Activated naive CD4-positive, alpha-beta T cell treated with Interleukin-2 at 50 U/mL for 16 hours (primary cell): ENCODE data around the gene MSL3.

Experiments used
- DNase-seq: peaks from one replicate; pipeline ENCODE4 v3.0.0-alpha.2; 2020

MSL3 gene, protein sequence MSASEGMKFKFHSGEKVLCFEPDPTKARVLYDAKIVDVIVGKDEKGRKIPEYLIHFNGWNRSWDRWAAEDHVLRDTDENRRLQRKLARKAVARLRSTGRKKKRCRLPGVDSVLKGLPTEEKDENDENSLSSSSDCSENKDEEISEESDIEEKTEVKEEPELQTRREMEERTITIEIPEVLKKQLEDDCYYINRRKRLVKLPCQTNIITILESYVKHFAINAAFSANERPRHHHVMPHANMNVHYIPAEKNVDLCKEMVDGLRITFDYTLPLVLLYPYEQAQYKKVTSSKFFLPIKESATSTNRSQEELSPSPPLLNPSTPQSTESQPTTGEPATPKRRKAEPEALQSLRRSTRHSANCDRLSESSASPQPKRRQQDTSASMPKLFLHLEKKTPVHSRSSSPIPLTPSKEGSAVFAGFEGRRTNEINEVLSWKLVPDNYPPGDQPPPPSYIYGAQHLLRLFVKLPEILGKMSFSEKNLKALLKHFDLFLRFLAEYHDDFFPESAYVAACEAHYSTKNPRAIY

DNA sequence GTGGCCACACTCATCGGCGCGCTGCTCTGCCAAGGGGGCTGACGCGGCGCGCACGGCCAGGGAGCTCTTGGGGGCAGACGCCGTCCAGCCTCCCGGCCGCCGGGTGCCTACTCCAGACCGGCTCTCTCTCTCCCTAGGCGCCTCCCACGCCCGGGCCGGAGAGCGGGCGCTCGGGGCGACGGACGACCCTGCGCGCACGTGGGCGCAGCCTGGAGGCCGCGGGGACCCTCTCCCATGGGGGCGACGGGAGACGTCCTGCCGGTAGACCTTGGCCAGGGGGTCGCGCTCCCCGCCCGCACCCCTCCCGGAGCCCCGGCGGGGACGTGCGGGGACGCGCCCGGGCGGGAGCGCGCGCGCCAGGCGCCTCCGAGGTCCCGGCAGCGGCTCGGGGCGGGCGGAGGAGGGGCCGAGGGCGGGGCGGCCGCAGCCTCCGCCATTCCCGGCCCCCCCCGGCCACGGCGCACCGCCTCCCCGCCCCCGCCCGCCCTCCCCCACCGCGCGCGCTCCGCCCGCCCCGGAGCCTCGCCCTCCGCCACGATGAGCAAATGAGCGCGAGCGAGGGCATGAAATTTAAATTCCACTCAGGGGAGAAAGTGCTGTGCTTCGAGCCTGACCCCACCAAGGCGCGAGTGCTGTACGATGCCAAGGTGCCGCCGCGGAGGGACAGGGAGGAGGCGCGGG, at the start of gene MSL3:
MSL3 (plus strand) TSS at position 519 of the 681 bp plus-strand sequence; CDS start at position 546, 27 bp downstream.
- DNase-seq: peak; percentile 24

DNA sequence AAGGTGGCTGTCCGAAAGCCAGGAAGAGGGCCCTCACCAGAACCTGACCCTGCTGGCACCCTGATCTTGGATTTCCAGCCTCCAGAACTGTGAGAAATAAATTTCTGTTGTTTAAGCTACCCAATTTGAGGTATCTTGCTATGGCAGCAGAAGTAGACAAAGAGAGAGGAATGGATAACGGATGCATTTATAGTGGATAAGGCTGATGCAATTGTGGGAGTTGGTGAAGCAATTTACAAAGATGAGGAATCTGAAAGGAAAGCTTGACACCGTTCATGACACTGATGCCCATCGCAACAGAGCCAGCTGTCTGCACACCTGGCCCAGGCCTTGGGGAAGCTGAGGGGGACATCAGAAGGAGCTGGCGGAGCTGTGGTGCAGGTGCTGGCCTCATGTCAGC, 35.7 kb upstream of the MSL3 start:
- DNase-seq: no peak

DNA sequence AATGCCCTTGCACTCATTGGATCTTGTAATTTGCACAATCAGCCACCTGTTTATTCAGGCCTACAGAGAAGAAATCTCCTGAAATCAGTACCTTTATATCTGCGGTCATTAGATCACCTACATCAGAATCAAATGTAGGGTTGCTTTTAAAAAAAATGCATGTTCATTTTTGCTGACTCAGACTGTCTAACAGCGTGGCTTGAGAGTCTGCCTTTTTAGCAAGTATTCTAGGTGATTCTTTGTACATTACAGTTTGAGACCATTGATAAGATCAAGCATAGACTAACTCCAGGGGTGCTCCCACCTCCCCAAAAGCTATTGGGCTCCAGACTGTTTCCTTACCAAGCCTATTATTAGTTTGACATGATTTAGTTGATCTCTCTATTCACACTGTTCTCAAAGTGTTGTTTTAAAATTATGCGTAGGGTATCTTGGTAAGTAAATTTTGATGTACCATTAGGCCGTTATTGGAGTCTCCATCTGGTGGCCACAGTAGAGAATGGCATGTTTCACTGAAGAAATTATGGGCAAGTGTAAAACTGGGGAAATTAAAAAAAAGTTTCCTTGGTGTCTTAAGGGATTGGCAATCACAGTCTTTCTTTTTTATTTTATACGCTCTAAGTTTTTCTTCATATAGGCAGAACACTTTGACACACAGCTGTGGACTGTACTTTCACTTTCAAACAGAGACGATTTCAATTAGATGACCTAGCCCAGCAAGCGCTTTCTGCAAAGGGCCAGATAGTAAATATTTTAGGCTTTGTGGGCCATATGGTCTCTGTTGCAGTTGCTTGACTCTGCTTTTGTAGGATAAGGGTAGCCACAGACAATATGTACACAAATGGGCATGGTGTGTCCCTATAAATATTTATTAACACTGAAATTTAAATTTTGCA, 33.7 kb upstream of the MSL3 start:
- no peak for DNase-seq

DNA sequence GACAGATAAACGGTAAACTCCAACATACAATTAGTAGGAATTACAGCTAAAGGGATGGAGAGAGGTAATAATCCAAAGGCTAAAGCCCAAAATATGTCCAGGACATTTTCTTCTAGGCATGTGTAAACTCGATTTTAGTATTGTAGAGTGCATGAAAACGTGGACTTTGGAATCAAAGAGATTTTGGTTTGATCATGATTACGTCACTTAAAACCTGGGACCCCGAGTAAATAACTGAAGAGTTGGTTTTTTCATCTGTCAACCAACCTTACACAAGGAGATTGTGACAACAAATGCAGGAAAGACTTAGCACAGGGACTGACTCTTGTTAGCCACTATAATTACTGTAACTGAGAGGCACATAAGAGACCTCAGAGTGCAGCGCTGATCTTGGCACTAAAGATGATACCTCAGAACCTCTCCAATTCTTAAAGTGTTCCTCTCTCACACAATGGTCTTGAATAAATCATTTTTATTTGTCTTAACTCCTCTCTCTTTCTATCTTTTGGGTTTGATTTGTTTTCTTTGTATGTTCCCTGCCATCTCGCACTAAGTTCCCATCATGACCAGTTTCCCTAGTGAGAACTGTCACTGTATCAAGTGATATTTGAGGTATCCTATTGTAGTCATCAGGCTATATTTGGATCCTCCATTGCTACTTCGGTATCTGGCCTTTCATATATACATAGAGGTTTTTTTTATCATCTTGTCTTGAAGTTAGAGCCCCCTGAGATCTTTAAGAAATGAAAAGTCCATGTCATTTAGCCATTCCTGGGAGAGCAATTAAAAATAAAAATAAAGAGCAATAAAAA, 32.2 kb upstream of the MSL3 start:
- DNase-seq: no peak

DNA sequence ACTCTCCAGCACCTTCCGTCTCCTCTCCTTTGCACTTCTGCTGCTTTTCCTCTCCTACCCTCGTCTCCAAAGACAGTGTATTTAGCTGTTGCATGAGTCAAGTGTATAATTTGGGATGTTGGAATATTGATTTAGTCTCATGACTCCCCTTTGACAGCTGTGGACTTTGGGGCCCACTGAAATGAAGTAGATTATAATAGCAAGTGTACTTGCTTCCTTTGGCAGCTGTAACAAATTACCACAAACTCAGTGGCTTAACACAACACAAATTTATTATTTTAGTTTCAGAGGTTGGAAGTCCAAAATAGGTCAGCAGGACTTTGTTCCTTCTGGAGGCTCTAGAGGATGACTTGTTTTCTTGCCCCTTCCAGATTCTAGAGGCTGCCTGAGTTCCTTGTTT, 29.5 kb upstream of the MSL3 start:
- no peak for DNase-seq

DNA sequence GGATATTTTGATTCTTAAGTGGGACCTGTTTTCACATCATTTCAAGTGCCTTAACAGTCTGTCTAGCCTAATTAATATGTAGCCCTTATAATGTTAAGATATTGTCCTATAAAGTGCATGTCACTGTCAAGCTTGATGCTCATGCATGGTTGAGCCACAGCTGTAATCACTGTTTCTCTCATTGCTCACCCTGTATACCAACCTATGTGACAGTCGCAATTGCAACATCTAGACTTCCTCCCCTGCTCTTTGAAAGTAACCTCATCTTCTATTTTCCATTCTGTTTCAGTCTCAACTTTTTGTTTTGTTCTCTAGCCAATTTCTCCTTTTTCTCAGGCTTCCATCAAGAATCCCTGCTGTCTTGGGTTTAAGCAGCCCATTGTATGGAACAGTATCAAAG, 24.4 kb upstream of the MSL3 start:
- DNase-seq: no peak

DNA sequence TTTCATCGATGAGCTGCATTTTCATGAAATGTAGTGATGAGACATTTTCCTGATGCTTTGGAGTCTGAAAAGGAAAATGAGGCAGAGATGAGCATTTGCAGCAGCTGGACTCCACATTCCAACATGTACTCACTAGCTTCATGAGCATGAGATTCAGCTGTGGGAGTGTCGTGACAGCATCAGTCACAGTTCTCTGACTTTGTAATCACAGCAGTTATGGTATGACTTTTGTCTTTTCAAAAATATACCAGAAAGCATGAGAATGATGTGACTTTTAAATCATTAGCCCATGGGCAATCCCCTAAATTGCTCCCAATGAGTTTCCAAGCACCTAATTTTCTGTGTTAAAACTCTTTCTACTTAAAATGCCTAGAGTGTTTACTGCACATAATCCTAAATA, 18.3 kb upstream of the MSL3 start:
- DNase-seq: no peak

DNA sequence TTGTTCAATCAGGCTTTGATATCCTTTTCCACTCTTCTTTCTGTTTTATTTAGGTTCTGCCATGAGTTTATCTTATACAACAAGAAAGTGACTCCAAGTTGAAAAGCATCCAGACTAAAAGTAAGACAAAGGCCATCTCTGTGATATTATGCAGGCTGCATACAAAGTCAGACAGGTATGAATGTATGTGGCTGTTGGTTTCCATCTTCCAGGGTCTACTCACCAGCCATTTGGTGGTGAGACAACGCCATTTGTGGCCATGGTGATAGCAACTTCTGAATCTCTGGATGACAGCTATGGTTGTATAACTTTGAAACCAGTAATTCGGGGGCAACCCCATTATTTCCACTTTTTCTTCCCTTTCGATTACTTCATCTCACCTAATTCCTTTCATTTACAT, 17.2 kb upstream of the MSL3 start:
- no peak for DNase-seq

DNA sequence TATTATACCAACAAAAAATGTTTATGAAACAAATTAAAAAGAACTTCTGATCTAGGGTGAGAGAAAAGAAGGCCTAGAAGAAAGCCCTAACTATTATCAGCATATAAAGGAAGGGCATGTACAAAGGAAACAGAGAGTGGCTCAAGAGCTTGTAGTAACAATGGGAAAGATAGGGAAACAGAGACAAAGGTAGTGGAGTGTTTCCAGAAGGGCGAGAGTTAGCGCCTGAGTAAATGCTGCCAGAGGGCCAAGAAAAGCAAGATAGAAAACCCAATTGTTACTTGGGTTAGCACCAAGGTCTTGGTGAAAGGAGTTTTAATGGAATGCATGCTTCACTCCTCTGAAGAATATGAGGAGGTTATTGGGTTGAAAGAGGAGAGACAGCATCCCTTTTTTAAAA, 16.5 kb upstream of the MSL3 start:
- DNase-seq: no peak

DNA sequence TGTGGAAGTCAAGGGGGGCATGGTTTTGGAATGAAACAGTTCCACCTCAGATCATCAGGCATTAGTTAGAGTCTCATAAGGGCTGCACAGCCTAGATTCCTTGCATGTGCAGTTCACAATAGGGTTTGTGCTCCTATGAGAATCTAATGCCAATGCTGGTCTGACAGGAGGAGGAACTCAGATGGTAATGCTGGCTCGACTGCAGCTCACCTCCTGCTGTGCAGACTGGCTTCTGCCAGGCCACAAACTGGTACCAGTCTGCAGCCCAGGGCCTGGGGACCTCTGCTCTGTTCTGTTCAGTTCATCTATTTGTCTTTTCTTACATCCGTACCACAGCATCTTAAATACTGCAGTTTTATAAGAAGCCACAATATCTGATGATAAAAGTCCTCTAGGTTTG, 12.2 kb upstream of the MSL3 start:
- no peak for DNase-seq

DNA sequence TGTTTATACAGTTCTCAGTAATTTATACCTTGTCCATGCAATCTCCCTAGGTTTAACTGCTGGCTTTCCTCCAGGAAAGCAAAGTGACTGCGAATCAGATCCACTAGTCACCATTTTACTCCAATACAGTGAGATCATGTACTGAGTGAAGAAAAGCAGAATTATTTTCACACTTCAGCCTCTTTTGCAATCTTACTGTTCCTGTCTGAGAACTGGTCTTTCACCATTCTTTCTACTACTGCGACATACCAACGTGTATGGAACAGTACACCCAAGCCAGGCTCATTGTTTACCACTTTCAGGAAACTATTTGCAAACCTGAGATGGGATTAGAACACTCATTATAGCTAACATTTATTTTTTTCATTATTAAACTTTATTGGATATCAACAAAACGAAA, 8.0 kb upstream of the MSL3 start:
- DNase-seq: no peak

DNA sequence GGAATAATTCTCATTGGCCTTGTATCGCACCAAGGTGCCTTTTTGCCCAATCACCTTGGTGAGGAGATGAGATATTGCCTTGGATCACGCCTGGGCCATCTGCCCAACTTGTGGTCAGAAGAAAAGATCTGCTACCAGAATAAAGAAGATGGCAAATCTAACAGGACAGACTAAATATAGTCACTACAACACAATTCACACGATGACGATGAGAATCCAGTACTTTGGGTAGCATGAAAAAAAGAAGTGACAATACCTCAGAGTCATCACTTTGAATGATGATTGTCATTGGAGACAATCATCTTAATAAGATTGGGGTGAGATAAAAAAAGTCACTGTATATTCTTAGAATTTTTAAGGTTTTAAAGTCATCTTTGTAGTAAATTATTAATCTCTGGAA, 7.3 kb upstream of the MSL3 start:
- no peak for DNase-seq

DNA sequence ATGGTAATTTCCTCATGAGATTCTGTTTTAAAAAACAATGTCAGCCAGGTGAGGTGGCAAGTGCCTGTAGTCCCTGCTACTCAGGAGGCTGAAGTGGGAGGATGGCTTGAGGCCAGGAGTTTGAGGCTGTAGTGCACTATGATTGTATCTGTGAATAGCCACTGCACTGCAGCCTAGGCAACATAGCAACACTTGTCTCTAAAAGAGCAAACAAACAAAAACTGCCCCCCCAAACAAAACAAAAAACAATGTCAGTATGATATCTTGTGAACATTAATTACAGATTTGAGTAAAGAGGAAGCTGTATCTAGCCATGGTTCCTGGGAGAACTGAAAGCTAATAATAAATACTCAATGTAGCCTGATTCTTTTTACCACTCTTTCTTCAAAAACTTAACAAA, 6.8 kb upstream of the MSL3 start:
- no peak for DNase-seq

DNA sequence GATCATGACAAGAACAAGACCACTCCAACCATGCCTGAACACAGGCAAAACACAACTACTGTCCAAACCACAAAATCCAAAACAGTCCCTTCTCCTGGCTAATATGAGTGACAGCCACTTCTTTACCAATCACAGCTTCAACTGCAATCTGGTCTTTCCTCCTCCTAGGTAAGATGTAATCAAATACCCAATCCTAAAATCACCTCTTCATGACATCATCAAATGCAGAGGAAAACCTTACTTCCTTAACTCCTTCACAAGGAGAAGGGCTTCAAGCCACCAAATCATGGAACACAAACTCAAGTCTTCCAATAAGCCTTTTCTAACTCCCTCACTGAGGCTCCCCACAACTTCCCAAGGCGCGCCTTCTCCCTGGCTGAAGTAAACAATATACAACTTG, 4.4 kb upstream of the MSL3 start:
- DNase-seq: no peak

DNA sequence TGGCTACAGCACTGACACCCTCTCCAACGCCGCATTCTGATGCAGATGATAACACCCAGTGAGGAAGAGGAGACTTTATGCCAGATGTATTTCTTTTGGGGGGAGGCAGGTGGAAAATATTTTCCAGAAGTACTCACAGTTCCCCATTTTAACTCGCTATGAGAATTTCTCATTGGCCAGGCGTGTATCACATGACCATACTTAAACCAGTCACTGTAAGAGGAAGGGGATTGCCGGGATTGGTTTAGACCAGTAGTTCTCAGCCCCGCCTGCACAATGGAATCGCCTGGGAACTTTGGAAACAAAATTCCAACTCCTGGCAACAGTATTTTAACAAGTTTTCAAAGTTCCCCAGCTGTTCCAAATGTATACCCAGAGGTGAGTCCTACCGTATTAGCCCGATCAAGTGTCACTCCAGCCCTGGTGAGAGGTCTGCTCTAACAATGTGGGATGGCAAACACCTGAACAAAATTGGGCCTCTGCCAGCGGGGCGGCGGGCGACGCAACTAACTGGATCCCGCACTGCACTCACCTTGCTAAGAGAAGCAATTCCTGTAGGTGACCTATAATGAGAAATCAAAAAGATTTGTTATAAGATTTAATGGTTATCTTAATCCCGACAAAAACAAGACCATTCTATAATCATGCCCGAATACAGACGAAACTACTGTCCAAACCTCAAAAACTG, 2.9 kb upstream of the MSL3 start:
- no peak for DNase-seq

DNA sequence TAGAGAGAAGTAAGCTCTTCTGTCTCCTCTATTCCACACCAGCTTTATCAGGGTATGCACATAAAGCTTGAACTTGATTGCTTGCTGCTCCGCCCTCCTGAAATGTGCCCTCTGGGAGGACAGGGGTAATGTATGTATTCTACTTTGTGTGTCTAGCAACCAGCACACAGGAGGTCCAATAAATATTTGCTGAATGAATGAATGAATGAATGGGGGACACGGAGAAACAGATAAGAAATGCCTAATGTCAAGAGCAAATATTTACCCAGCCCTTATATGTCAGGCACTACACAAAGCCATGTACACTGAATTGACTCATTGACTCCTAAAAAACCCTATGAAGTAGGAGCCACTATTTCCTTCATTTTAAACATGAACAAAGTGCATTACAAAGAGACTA, 2.3 kb upstream of the MSL3 start:
- DNase-seq: no peak

DNA sequence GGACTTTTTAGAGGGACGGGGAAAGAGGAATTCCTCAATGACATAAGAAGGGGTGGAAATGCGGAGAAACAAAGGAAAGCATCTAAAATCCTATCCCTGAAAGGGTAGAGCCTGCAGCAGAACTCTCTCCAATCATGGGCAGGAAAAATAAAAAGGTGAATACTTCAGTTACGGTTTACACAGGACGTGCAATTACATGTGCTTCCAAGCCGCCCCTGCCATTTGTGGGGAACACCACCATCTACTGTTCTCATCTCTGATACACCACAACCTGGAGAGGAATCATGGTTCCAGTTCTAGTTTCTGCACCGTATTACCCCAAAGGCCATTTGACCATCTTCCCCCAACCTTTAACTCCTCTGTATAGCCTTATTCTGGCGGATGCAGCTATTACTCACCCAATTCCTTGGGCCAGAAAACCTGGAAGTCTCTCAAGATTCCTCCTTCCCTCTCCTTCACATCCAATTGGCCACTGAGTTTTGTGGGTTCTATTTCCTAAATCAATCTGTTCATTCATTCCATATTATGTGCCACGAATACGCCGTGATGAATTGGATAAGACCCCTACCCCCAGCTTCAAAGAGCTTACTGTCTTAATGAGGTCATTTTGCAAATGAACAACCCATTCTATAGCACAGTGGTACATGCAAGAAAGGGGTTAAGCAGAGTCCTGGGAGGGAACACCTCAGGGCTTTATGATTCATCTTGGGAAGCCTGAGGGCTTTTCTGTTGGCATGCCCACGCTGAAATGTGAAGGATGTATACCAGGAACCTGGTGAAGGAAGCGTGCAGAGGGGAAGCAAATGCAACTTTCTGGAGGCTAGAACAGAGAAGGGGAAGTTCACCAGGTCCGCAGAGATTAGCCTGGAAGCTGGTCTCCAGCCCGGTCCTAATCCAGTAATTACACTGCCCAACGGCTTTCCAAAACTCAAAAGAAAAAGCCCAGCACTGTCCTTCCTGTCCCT, 1.4 kb upstream of the MSL3 start:
- no peak for DNase-seq

DNA sequence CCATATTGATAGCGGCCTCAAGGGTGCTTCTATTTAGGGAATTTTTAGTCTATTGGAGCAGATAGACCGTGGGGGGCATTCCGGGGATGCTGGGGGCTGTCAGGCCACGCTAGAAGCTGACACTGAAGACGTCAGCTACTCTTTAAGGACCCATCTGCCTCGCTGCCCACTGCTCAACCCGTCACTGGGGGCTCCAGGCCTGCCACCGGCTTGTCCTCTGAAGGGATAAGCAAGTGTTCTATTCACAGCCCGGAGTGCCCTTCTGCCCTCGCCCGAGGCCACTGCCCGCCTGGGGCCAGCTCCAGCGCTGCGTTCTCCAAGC, 679 bp upstream of the MSL3 start:
- DNase-seq: no peak

DNA sequence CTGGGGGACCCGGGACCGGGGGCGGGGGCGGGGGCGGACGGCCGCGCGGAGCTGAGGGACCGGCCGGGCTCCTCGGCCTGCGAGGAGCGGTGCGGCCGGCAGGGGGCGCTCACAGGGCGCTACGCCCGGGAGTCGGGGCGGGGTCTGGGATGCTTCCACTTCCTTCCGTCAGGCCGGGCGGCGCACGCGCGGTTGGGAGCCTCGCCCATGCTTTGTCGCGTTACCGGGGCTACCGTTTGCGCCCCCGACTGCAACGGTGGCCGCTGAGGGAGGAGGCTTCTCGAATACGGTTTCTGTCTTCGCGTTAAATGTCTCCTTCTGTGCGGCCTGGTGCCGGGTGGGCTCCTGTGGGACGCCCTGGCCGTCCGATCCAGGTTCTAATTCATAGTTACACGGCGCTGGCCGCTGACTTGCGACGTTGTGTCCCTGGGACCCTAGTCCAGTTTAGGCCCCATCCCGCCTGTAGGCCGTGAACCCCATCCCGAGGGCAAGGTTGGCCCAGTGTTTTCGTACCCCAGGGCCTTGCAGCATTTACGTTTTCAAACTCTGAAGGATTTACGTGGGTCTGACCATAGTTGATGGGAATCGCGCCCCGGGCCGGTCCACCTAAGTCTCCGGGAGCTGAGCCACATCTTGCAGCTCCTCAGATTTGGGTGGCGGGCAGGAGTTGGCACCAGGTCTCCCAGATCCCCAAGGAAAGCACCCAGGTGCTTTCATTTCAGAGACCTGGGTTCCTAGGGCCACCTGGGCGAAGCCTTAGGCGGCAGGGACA, 549 bp downstream of the MSL3 start:
- peak; percentile 88 for DNase-seq

DNA sequence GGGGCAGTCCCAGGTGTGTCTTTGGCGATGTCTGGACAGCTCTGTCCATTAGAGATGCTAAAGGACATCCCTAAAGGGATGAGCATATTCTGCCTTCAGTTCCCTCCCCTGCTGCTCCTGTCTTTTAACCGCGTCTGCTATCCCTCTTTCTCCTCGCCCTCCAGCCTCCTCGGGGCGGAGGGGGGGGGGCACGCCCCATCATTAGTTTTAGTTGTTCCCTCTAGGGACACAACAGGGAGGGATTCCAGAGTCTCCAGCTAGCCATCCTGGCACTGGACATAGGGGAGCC, 1.1 kb downstream of the MSL3 start:
- no peak for DNase-seq
